PC-3 (cell line): ENCODE measurements around the gene IPO9.

Source experiments
- EZH2 ChIP-seq: fragments of 300-600 bp; sonication (generic); IDR thresholded peaks from one replicate; pipeline ENCODE4 v1.6.1; 2017; ENCODE audit warnings: antibody characterized with exemption, mild to moderate bottlenecking, low read length; ENCODE audit not compliant: unreplicated experiment
- EZH2phosphoT487 ChIP-seq: fragments of 300-600 bp; sonication (generic); IDR thresholded peaks from 2 replicates; pipeline ENCODE4 v1.6.1; 2018; ENCODE audit warnings: mild to moderate bottlenecking, antibody characterized with exemption, low read length, borderline replicate concordance
- TF ChIP-seq, protein P1 (sequence below): fragments of 300-600 bp; sonication (generic); conservative IDR thresholded peaks from 2 replicates; pipeline ENCODE4 v1.5.1; 2017; ENCODE audit warnings: antibody characterized with exemption, low read depth, mild to moderate bottlenecking, low read length

DNA sequence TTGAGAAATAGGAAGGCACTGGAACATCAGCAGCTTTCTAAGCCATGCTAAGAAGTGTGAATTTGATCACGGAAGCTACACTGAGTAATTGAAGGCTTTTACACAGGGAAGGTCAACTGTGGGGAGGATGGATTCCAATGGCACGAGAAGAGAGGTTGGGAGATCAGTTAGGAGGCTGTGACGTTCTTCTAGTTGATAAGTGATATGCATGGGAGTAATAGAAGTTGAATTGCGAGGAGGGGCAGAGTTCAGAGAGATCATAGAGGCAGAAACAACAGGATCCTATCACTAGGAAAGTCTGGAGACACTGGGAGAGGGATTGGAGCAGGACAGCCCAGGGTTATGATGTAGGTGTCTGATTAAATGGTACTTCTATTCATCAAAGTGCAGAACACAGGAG lies 101.2 kb downstream of the IPO9 start:
- TF ChIP-seq, protein P1, sequence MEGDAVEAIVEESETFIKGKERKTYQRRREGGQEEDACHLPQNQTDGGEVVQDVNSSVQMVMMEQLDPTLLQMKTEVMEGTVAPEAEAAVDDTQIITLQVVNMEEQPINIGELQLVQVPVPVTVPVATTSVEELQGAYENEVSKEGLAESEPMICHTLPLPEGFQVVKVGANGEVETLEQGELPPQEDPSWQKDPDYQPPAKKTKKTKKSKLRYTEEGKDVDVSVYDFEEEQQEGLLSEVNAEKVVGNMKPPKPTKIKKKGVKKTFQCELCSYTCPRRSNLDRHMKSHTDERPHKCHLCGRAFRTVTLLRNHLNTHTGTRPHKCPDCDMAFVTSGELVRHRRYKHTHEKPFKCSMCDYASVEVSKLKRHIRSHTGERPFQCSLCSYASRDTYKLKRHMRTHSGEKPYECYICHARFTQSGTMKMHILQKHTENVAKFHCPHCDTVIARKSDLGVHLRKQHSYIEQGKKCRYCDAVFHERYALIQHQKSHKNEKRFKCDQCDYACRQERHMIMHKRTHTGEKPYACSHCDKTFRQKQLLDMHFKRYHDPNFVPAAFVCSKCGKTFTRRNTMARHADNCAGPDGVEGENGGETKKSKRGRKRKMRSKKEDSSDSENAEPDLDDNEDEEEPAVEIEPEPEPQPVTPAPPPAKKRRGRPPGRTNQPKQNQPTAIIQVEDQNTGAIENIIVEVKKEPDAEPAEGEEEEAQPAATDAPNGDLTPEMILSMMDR = no peak
- TF ChIP-seq EZH2 (no peak), EZH2phosphoT487 (no peak)
